ENCODE results near the gene AMIGO2.

AMIGO2 gene

GRCh38 chr12:47100160-47100559, 20.4 kb upstream of the AMIGO2 start:
- H3K4me3 ChIP-seq (ENCODE audit: low read depth, low read length) = no peak overlapping the region
- TF ChIP-seq CTCF (IDR thresholded peaks at IDR 0.05; ENCODE audit: insufficient read depth, low read depth, low read length, missing control alignments) = no peak
- no peak for DNase-seq (ENCODE audit: low read depth)

- no peak for DNase-seq (ENCODE audit: low read depth)
- no peak overlapping the region for H3K4me3 ChIP-seq (ENCODE audit: low read depth, low read length)
- no peak for TF ChIP-seq CTCF (IDR thresholded peaks at IDR 0.05; ENCODE audit: insufficient read depth, low read depth, low read length, missing control alignments)
Measured at GRCh38 chr12:47099610-47100009, 19.9 kb upstream of the AMIGO2 start.

- DNase-seq (ENCODE audit: low read depth) = no peak
- no peak overlapping the region for H3K4me3 ChIP-seq (ENCODE audit: low read depth, low read length)
- TF ChIP-seq CTCF (IDR thresholded peaks at IDR 0.05; ENCODE audit: insufficient read depth, low read depth, low read length, missing control alignments) = no peak
Measured at GRCh38 chr12:47098099-47098498, 18.3 kb upstream of the AMIGO2 start.

- H3K4me3 ChIP-seq (ENCODE audit: low read depth, low read length) = no peak overlapping the region
- TF ChIP-seq CTCF (IDR thresholded peaks at IDR 0.05; ENCODE audit: insufficient read depth, low read depth, low read length, missing control alignments) = no peak
- DNase-seq (ENCODE audit: low read depth) = no peak
Measured at GRCh38 chr12:47097276-47097896, 17.6 kb upstream of the AMIGO2 start.

- DNase-seq (ENCODE audit: low read depth) = no peak
- no peak for TF ChIP-seq CTCF (IDR thresholded peaks at IDR 0.05; ENCODE audit: insufficient read depth, low read depth, low read length, missing control alignments)
- H3K4me3 ChIP-seq (ENCODE audit: low read depth, low read length) = no peak overlapping the region
Measured at GRCh38 chr12:47095446-47096236, 15.9 kb upstream of the AMIGO2 start.

- no peak for TF ChIP-seq CTCF (IDR thresholded peaks at IDR 0.05; ENCODE audit: insufficient read depth, low read depth, low read length, missing control alignments)
- H3K4me3 ChIP-seq (ENCODE audit: low read depth, low read length) = no peak overlapping the region
- DNase-seq (ENCODE audit: low read depth) = no peak
Measured at GRCh38 chr12:47094804-47095203, 15.0 kb upstream of the AMIGO2 start.
